HUES64 (cell line): ENCODE measurements around the gene ICE2.

Experiments used
- H3K27ac ChIP-seq: 2 replicates; pipeline ENCODE4 v1.7.0; 2013; ENCODE audit warnings: low read depth, low read length, inconsistent platforms
- H3K27me3 ChIP-seq: 2 replicates; pipeline ENCODE4 v1.6.1; 2013; ENCODE audit warnings: mild to moderate bottlenecking, low read length; ENCODE audit not compliant: insufficient read depth
- H3K36me3 ChIP-seq: 2 replicates; pipeline ENCODE4 v1.6.1; 2013; ENCODE audit warnings: mild to moderate bottlenecking, low read length; ENCODE audit not compliant: insufficient read depth
- H3K4me1 ChIP-seq: 2 replicates; pipeline ENCODE4 v1.6.1; 2013; ENCODE audit warnings: mild to moderate bottlenecking, low read length, moderate library complexity; ENCODE audit not compliant: insufficient read depth
- H3K4me3 ChIP-seq: 2 replicates; pipeline ENCODE4 v1.5.1; 2013; ENCODE audit warnings: mild to moderate bottlenecking, low read length, moderate library complexity
- H3K9ac ChIP-seq: 2 replicates; pipeline ENCODE4 v1.6.1; 2013; ENCODE audit warnings: mild to moderate bottlenecking, low read depth, low read length
- H3K9me3 ChIP-seq: 2 replicates; pipeline ENCODE4 v1.6.1; 2013; ENCODE audit warnings: low read depth, low read length; ENCODE audit not compliant: insufficient read depth
- WGBS: fragments of 150-250, 120-280 bp; methylation state at CpG from one replicate; pipeline ENCODE4 v1.1.7; 2013; ENCODE audit warnings: missing lambda C conversion rate; 5-methylcytosine and 5-hydroxymethylcytosine counted together

The ICE2 gene

DNA sequence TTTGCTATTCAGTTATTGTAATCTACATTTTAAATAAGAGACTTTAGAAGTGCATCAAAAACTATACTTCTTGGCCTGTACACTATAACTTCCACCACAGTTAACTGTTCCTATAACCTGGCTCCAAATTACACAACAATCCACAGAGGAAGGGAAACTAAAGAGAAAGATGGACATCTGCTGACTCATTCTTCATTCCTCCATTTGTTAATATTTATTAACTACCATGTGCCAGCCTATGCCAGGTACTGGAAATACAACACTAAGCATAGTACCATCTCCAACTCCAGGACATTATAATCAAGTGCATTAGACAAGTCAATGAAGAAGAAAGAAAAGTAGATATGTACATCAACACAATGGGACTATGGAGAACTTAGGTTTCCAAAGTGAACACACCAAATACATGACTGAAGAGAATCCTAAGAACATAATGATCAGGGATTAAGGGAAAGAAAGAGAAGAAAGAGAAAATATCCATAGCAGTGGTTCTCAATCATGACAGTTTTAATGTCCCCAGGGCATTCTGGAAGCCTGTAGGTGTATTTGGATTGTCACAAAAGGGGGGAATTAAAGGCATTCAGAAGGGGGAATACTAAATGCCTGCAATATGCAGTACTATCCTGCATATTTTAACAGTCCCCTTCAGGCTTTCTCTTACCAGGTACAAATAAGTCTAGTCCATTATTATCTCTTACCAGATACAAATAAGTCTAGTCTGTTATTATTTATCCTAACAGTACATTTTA lies 8.9 kb downstream of the ICE2 start:
- Histone ChIP-seq H3K9me3 (no peaks in the 10 kb centered on the region), H3K4me3 (no peak overlapping the region), H3K27ac (no peak overlapping the region), H3K9ac (no peak overlapping the region), H3K4me1 (peaks cover 4% of the 10 kb centered on the region; the same call in 1 of the 2 replicates), H3K27me3 (no peaks in the 10 kb centered on the region), H3K36me3 (peaks cover 79% of the 10 kb centered on the region)

DNA sequence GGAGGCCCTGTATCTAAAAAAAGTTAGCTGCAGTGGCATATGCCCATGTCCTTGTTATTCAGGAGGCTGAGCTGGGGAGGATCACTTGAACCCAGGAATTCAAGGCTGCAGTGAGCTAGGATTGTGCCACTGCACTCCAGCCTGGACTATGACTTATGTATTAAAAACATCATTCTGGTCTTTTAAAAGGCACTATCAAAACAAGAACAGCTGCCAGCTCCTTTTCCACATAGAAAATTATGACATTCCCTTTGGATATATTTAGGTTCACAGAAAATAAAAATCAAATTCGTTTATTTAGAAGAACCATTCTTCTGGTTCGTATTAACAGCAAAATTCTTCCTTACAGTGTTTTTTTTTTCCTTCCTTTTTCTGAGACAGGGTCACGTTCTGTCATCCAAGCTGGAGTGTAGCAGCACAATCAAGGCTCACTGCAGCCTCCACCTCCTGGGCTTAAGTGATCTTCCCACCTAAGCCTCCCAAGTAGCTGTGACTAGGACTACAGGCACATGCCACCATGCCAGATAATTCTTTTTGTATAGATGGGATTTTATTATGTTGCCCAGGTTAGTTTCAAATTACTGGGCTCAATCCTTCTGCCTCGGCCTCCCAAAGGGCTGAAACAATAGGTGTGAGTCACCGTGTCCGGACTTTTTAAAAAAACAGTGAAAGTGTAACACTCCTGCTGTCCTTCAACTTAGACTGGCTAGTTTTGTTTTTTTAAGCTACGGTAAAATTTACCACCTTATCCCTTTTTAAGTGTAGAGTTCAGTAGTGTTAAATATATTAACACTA lies 13.9 kb downstream of the ICE2 start:
- no peak overlapping the region for H3K4me3 ChIP-seq
- peaks cover 91% of the 10 kb centered on the region for H3K36me3 ChIP-seq
- H3K27me3 ChIP-seq: no peaks in the 10 kb centered on the region
- H3K9me3 ChIP-seq: no peaks in the 10 kb centered on the region
- no peak overlapping the region for H3K9ac ChIP-seq
- no peak overlapping the region for H3K27ac ChIP-seq
- WGBS: 89% methylated on average over 6 of the region's 7 CpGs
- no peaks in the 10 kb centered on the region for H3K4me1 ChIP-seq

DNA sequence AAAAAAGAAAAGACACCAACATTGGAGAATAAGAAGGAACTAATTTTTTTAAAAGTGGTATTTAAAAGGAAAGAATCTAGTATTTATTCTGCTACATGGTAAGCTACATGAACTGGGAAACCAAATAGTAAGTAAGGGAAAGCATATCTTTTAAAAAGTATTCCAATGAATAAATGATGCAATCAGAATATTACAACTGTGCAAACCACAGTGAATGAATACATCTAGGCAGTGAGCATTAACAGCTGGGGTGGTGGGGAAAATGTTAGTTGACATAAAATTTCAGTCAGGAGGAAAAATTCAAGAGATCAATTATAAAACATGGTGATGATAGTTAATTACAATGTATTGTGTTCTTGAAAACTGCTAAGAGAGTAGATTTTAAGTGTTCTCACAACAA lies 16.9 kb downstream of the ICE2 start:
- no peak overlapping the region for H3K4me3 ChIP-seq
- peaks cover 78% of the 10 kb centered on the region for H3K36me3 ChIP-seq
- H3K27ac ChIP-seq: no peak overlapping the region
- no peak overlapping the region for H3K9ac ChIP-seq
- no peaks in the 10 kb centered on the region for H3K4me1 ChIP-seq
- no peaks in the 10 kb centered on the region for H3K27me3 ChIP-seq
- H3K9me3 ChIP-seq: no peaks in the 10 kb centered on the region

GRCh38 chr15:60460931-60461330 lies 18.0 kb downstream of the ICE2 start:
- H3K27ac ChIP-seq: no peak overlapping the region
- no peaks in the 10 kb centered on the region for H3K4me1 ChIP-seq
- no peak overlapping the region for H3K4me3 ChIP-seq
- H3K9me3 ChIP-seq: no peaks in the 10 kb centered on the region
- 96% methylated on average over 2 of the region's 4 CpGs for WGBS
- H3K27me3 ChIP-seq: no peaks in the 10 kb centered on the region
- peaks cover 69% of the 10 kb centered on the region for H3K36me3 ChIP-seq
- no peak overlapping the region for H3K9ac ChIP-seq

GRCh38 chr15:60458721-60459120 lies 20.2 kb downstream of the ICE2 start:
- no peak overlapping the region for H3K4me3 ChIP-seq
- no peak overlapping the region for H3K27ac ChIP-seq
- H3K9me3 ChIP-seq: no peaks in the 10 kb centered on the region
- no peaks in the 10 kb centered on the region for H3K4me1 ChIP-seq
- WGBS: 84% methylated on average over 5 of the region's 6 CpGs
- H3K27me3 ChIP-seq: no peaks in the 10 kb centered on the region
- H3K9ac ChIP-seq: no peak overlapping the region
- peaks cover 67% of the 10 kb centered on the region for H3K36me3 ChIP-seq

DNA sequence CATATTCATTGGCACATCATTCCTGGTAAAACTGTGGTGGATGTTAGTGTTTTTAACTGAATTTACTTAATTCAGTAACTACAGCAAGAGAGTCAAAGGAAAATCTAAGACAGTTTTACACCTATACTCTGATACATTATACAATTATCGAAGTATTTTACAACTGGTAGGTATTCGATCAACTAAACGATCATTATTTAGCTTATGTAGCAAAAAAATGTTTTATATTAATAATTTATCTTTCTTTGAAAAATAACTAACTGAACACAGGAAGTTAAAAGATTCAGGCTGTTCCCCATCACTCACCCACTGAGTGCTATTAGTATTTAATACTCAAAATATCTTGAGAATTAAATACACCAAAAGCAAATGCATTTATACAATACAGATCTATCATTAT lies 21.0 kb downstream of the ICE2 start:
- H3K9me3 ChIP-seq: no peaks in the 10 kb centered on the region

GRCh38 chr15:60454824-60455223 lies 24.1 kb downstream of the ICE2 start:
- Histone ChIP-seq H3K9ac (no peak overlapping the region), H3K27me3 (no peaks in the 10 kb centered on the region), H3K9me3 (no peaks in the 10 kb centered on the region), H3K4me3 (no peak overlapping the region), H3K4me1 (no peaks in the 10 kb centered on the region), H3K36me3 (peaks cover 70% of the 10 kb centered on the region), H3K27ac (no peak overlapping the region)
- 92% methylated on average over 2 of the region's 2 CpGs for WGBS

More for the DNA sequence above, 21.0 kb downstream of the ICE2 start:
- Histone ChIP-seq H3K9ac (no peak overlapping the region), H3K27me3 (no peaks in the 10 kb centered on the region), H3K4me3 (no peak overlapping the region), H3K4me1 (no peaks in the 10 kb centered on the region), H3K27ac (no peak overlapping the region), H3K36me3 (peaks cover 68% of the 10 kb centered on the region)
- 84% methylated on average over 2 of the region's 3 CpGs for WGBS

GRCh38 chr15:60448668-60449360 lies 30.1 kb downstream of the ICE2 start:
- no peaks in the 10 kb centered on the region for H3K4me1 ChIP-seq
- H3K36me3 ChIP-seq: peaks cover 73% of the 10 kb centered on the region
- no peaks in the 10 kb centered on the region for H3K9me3 ChIP-seq
- H3K4me3 ChIP-seq: no peak overlapping the region
- 77% methylated on average over 5 of the region's 5 CpGs for WGBS
- H3K27ac ChIP-seq: no peak overlapping the region
- no peaks in the 10 kb centered on the region for H3K27me3 ChIP-seq
- H3K9ac ChIP-seq: no peak overlapping the region

- Histone ChIP-seq H3K4me3 (no peak overlapping the region), H3K4me1 (no peaks in the 10 kb centered on the region), H3K9me3 (no peaks in the 10 kb centered on the region), H3K36me3 (peaks cover 57% of the 10 kb centered on the region), H3K9ac (no peak overlapping the region), H3K27ac (no peak overlapping the region), H3K27me3 (no peaks in the 10 kb centered on the region)
- 90% methylated on average over 6 of the region's 6 CpGs for whole genome bisulfite sequencing
Observed at GRCh38 chr15:60444289-60444912, 34.5 kb downstream of the ICE2 start.

DNA sequence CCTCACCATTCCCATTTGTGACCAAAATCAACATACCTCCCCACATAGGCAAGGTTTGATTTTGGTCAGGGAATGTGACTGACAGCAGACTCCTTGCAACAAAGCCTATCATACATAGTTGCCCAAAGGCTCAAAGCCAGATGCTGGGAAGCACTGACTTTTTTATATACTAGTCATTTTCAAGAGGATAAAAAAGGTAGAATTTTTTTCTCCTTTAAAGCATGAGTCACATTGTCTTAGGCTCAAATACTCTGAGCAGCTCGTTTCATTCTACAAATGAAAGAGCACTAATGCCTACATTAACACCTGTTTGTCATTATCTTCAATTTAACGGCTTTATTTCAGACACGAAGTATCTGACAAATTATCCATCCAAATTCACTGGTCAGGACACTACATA lies 36.2 kb downstream of the ICE2 start:
- Histone ChIP-seq H3K27me3 (no peaks in the 10 kb centered on the region), H3K4me1 (no peaks in the 10 kb centered on the region), H3K9ac (no peak overlapping the region), H3K9me3 (no peaks in the 10 kb centered on the region), H3K36me3 (peaks cover 55% of the 10 kb centered on the region), H3K27ac (no peak overlapping the region), H3K4me3 (no peak overlapping the region)
- WGBS: 85% methylated on average over 3 of the region's 3 CpGs
